ENCODE data around the gene DISC1. TPM values are rescaled to one million over a fixed set of nuclear protein-coding genes. Genes with fewer than 3 reads are reported as not detected.

Gene DISC1
- polyA plus RNA-seq, 1 of the 3 experiments (the other 2 are of a cell fraction): 1.7 TPM

GRCh38 chr1:231670755-231671154 is 44.2 kb downstream of the DISC1 start:
- TF ChIP-seq NFIC (IDR thresholded peaks at IDR 0.05; ENCODE audit: borderline replicate concordance) (no peak), ELF1 (IDR thresholded peaks at IDR 0.05) (no peak), ZBTB33 (IDR thresholded peaks at IDR 0.05; ENCODE audit: borderline replicate concordance, low read depth) (no peak), MEF2A (IDR thresholded peaks at IDR 0.05; ENCODE audit: borderline replicate concordance, low read depth) (no peak), PBX3 (IDR thresholded peaks at IDR 0.05) (no peak), FOXM1 (IDR thresholded peaks at IDR 0.05; ENCODE audit: low read depth) (no peak), EP300 (IDR thresholded peaks at IDR 0.05; ENCODE audit: borderline replicate concordance in 1 of 2, low read depth in 1 of 2, low read length in 1 of 2) (no peak), IRF3 (IDR thresholded peaks at IDR 0.05; ENCODE audit: low read depth, low read length) (no peak), CHD2 (IDR thresholded peaks at IDR 0.05; ENCODE audit: low read length, partially characterized antibody) (no peak), SMC3 (IDR thresholded peaks at IDR 0.05; ENCODE audit: low read depth, low read length) (no peak), TCF12 (IDR thresholded peaks at IDR 0.05) (no peak), MAX (IDR thresholded peaks at IDR 0.05; ENCODE audit: low read depth) (no peak), SIN3A (IDR thresholded peaks at IDR 0.05; ENCODE audit: borderline replicate concordance, low read depth, low read length) (no peak), NRF1 (IDR thresholded peaks at IDR 0.05; ENCODE audit: low read depth, low read length) (no peak), FOXJ3 (CRISPR knock-in tag; IDR thresholded peaks at IDR 0.05) (no peak), GABPA (IDR thresholded peaks at IDR 0.05; ENCODE audit: low read depth) (no peak), JUND (IDR thresholded peaks at IDR 0.05) (no peak), MXI1 (IDR thresholded peaks at IDR 0.05; ENCODE audit: low read depth, low read length) (no peak)

More at GRCh38 chr1:231670755-231671154, 44.2 kb downstream of the DISC1 start:
- Histone ChIP-seq H3K36me3 (replicated peaks in 1 of 2; ENCODE audit: control insufficient read depth in 1 of 2, insufficient read depth in 2 of 2, low read length in 1 of 2) (no peaks in the 10 kb centered on the region), H3K9ac (no peak overlapping the region), H3F3A (replicated peaks; ENCODE audit: insufficient read depth) (no peaks in the 10 kb centered on the region), H4K20me1 (ENCODE audit: insufficient read depth) (no peaks in the 10 kb centered on the region), H3K4me3 (ENCODE audit: low read depth in 2 of 2, low read length in 1 of 2) (no peak overlapping the region), H2AFZ (ENCODE audit: low read depth) (no peak overlapping the region), H3K4me1 (ENCODE audit: control insufficient read depth in 1 of 2, insufficient read depth in 2 of 2, low read depth in 1 of 2, low read length in 1 of 2) (peaks cover 0 to 8% of the 10 kb centered on the region in 2 experiments; a peak in 2 of 4 replicates), H3K4me2 (no peak overlapping the region), H3K27ac (ENCODE audit: low read depth in 2 of 2, low read length in 1 of 2) (no peak overlapping the region), H3K79me2 (ENCODE audit: insufficient read depth) (no peaks in the 10 kb centered on the region), H3K9me3 (no peaks in the 10 kb centered on the region), H3K27me3 (ENCODE audit: insufficient read depth) (no peaks in the 10 kb centered on the region), H3K9me2 (no peaks in the 10 kb centered on the region)
- ChIA-PET POLR2A (no interaction called here), CTCF (no interaction called here)
- WGBS (ENCODE audit: low lambda C conversion rate): 57% methylated on average over 1 of the region's 1 CpG
- DNase-seq: no peak

Data from SK-N-SH (cell line).